Measurements from ENCODE around the gene SCCPDH.

DNA sequence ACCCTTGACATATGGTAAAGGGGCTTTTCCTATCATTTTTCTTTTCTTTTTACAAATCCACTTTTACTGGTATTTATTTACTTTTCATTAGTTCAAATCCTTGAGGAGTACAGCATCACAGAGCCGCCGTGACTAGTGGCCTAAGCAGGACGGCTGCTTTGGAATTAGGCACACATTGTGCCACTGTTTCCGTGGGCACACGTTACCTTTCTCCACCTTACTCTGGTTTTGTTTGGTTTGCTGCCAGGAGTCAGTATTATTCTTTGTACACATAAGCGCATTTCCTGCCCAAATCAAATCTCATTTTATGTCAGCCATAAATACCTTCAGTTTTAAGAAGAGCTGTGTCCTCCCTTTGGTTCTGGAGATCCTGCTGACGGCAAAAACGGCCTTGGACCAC, 31.2 kb downstream of the SCCPDH start:
- no peak for TF ChIP-seq POLR2A (IDR thresholded peaks at IDR 0.05)
- TF ChIP-seq, protein P1, sequence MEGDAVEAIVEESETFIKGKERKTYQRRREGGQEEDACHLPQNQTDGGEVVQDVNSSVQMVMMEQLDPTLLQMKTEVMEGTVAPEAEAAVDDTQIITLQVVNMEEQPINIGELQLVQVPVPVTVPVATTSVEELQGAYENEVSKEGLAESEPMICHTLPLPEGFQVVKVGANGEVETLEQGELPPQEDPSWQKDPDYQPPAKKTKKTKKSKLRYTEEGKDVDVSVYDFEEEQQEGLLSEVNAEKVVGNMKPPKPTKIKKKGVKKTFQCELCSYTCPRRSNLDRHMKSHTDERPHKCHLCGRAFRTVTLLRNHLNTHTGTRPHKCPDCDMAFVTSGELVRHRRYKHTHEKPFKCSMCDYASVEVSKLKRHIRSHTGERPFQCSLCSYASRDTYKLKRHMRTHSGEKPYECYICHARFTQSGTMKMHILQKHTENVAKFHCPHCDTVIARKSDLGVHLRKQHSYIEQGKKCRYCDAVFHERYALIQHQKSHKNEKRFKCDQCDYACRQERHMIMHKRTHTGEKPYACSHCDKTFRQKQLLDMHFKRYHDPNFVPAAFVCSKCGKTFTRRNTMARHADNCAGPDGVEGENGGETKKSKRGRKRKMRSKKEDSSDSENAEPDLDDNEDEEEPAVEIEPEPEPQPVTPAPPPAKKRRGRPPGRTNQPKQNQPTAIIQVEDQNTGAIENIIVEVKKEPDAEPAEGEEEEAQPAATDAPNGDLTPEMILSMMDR (IDR thresholded peaks at IDR 0.05 in 8 of 11, conservative IDR thresholded peaks at IDR 0.05 in 3 of 11), result no peak
